KMS-11 (cell line): ENCODE data around the gene LMF2.

Source experiments
- H2AFZ ChIP-seq: fragments of 200-600 bp; sonication (generic); 2 replicates; pipeline ENCODE4 v1.6.1; 2016; ENCODE audit warnings: antibody characterized with exemption, mixed run types, low read depth
- H3K27ac ChIP-seq: fragments of 200-600 bp; sonication (generic); 2 replicates; pipeline ENCODE4 v1.6.1; 2016; ENCODE audit warnings: mild to moderate bottlenecking, mixed run types
- H3K27me3 ChIP-seq: fragments of 200-600 bp; sonication (generic); 2 replicates; pipeline ENCODE4 v1.6.1; 2017; ENCODE audit warnings: mild to moderate bottlenecking, low read depth, mixed run types, moderate library complexity; ENCODE audit not compliant: insufficient read depth
- H3K36me3 ChIP-seq: fragments of 200-600 bp; sonication (generic); 2 replicates; pipeline ENCODE4 v1.6.1; 2017; ENCODE audit warnings: mild to moderate bottlenecking, mixed run types; ENCODE audit not compliant: insufficient read depth
- H3K4me1 ChIP-seq: fragments of 200-600 bp; sonication (generic); 2 replicates; pipeline ENCODE4 v1.6.1; 2016; ENCODE audit warnings: mild to moderate bottlenecking, low read depth, mixed run types; ENCODE audit not compliant: poor library complexity, severe bottlenecking
- H3K4me2 ChIP-seq: fragments of 200-600 bp; sonication (generic); 2 replicates; pipeline ENCODE4 v1.7.0; 2016; ENCODE audit warnings: mild to moderate bottlenecking, mixed run types
- H3K4me3 ChIP-seq: fragments of 200-600 bp; sonication (generic); IDR thresholded peaks from 2 replicates; pipeline ENCODE4 v1.6.1; 2017; ENCODE audit warnings: low read depth, low read length, mixed read lengths; ENCODE audit not compliant: insufficient read depth
- H3K79me2 ChIP-seq: fragments of 200-600 bp; sonication (generic); 2 replicates; pipeline ENCODE4 v1.6.1; 2016; ENCODE audit warnings: low read depth, mixed run types; ENCODE audit not compliant: insufficient read depth
- H3K9ac ChIP-seq: fragments of 200-600 bp; sonication (generic); 2 replicates; pipeline ENCODE4 v1.6.1; 2016; ENCODE audit warnings: mild to moderate bottlenecking, mixed run types
- H4K20me1 ChIP-seq: fragments of 200-600 bp; sonication (generic); 2 replicates; pipeline ENCODE4 v1.6.1; 2016; ENCODE audit warnings: mild to moderate bottlenecking, mixed run types; ENCODE audit not compliant: insufficient read depth
- CTCF ChIP-seq: fragments of 200-600 bp; sonication (generic); conservative IDR thresholded peaks from 2 replicates; pipeline ENCODE4 v1.6.1; 2017; ENCODE audit warnings: low read depth, mild to moderate bottlenecking, antibody characterized with exemption, low read length, moderate library complexity, mixed read lengths

LMF2 gene

GRCh38 chr22:50487290-50488005, 20.1 kb downstream of the LMF2 start:
- TF ChIP-seq CTCF = no peak
- Histone ChIP-seq H3K4me2 (no peak overlapping the region), H3K27ac (no peak overlapping the region), H4K20me1 (no peaks in the 10 kb centered on the region), H3K79me2 (no peaks in the 10 kb centered on the region), H3K4me3 (no peak overlapping the region), H2AFZ (no peak overlapping the region), H3K9ac (no peak overlapping the region), H3K27me3 (no peaks in the 10 kb centered on the region), H3K4me1 (no peaks in the 10 kb centered on the region), H3K36me3 (no peaks in the 10 kb centered on the region)

- H3K9ac ChIP-seq = no peak within 1 kb of the TSS
- H3K27me3 ChIP-seq = no peaks in the 10 kb centered on the region
- H3K4me2 ChIP-seq = no peak within 1 kb of the TSS
- H3K79me2 ChIP-seq = no peaks in the 10 kb centered on the region
- no peak within 1 kb of the TSS for H3K27ac ChIP-seq
- H3K36me3 ChIP-seq = no peaks in the 10 kb centered on the region
- no peak within 1 kb of the TSS for H3K4me3 ChIP-seq
- no peak within 1 kb of the TSS for H2AFZ ChIP-seq
- no peak for TF ChIP-seq CTCF
- no peaks in the 10 kb centered on the region for H4K20me1 ChIP-seq
- no peaks in the 10 kb centered on the region for H3K4me1 ChIP-seq
Measured at GRCh38 chr22:50486561-50487289, 20.8 kb downstream of the LMF2 start, which contains the start of gene MIOX. TSS of gene MIOX (plus strand) at chr22:50486859. CDS start at chr22:50486898, 39 bp downstream.

- no peaks in the 10 kb centered on the region for H3K79me2 ChIP-seq
- no peaks in the 10 kb centered on the region for H3K36me3 ChIP-seq
- H3K9ac ChIP-seq = no peak overlapping the region
- no peaks in the 10 kb centered on the region for H3K27me3 ChIP-seq
- H2AFZ ChIP-seq = no peak overlapping the region
- H3K4me3 ChIP-seq = no peak overlapping the region
- TF ChIP-seq CTCF = no peak
- no peak overlapping the region for H3K4me2 ChIP-seq
- H4K20me1 ChIP-seq = no peaks in the 10 kb centered on the region
- no peaks in the 10 kb centered on the region for H3K4me1 ChIP-seq
- no peak overlapping the region for H3K27ac ChIP-seq
Measured at GRCh38 chr22:50485221-50486131, 22.0 kb downstream of the LMF2 start.

- Histone ChIP-seq H3K27ac (no peak overlapping the region), H3K27me3 (no peaks in the 10 kb centered on the region), H3K79me2 (no peaks in the 10 kb centered on the region), H2AFZ (no peak overlapping the region), H3K4me1 (no peaks in the 10 kb centered on the region), H4K20me1 (no peaks in the 10 kb centered on the region), H3K9ac (no peak overlapping the region), H3K4me3 (no peak overlapping the region), H3K4me2 (no peak overlapping the region), H3K36me3 (no peaks in the 10 kb centered on the region)
- TF ChIP-seq CTCF = no peak
Measured at GRCh38 chr22:50483977-50484853, 23.3 kb downstream of the LMF2 start.
